ENCODE measurements around the gene ANKRD9. TPM values are rescaled to one million over a fixed set of nuclear protein-coding genes. Genes with fewer than 3 reads are reported as not detected.

The ANKRD9 gene
- polyA plus RNA-seq, 1 donor from 2014 or later: 1.5 TPM

- Histone ChIP-seq H3K36me3 (ENCODE audit: insufficient read depth, low read length) (no peaks in the 10 kb centered on the region), H3K9me2 (ENCODE audit: insufficient read depth, low read length) (no peaks in the 10 kb centered on the region), H3F3A (ENCODE audit: insufficient read depth, low read length, poor library complexity, severe bottlenecking) (no peaks in the 10 kb centered on the region), H3K9ac (ENCODE audit: low read length) (no peak overlapping the region), H3K27me3 (ENCODE audit: insufficient read depth, low read depth, low read length) (no peaks in the 10 kb centered on the region), H3K4me2 (ENCODE audit: low read length) (no peak overlapping the region), H4K20me1 (ENCODE audit: insufficient read depth) (no peaks in the 10 kb centered on the region), H3K27ac (ENCODE audit: low read length) (no peak overlapping the region), H3K4me3 (ENCODE audit: low read length) (no peak overlapping the region), H3K9me3 (ENCODE audit: low read length) (no peaks in the 10 kb centered on the region), H2AFZ (ENCODE audit: low read depth, low read length) (no peak overlapping the region), H3K79me2 (replicated peaks; ENCODE audit: insufficient read depth, low read length) (no peaks in the 10 kb centered on the region)
- TF ChIP-seq EZH2 (IDR thresholded peaks at IDR 0.05; ENCODE audit: borderline replicate concordance, insufficient read depth, low read length, poor library complexity, severe bottlenecking) (no peak), SMC3 (conservative IDR thresholded peaks at IDR 0.05; ENCODE audit: poor library complexity) (no peak)
These were observed 23.7 kb downstream of the ANKRD9 start for GRCh38 chr14:102485693-102486512.

- Histone ChIP-seq H3K79me2 (replicated peaks; ENCODE audit: insufficient read depth, low read length) (no peaks in the 10 kb centered on the region), H3K27me3 (ENCODE audit: insufficient read depth, low read depth, low read length) (no peaks in the 10 kb centered on the region), H3K27ac (ENCODE audit: low read length) (no peak overlapping the region), H3K9me3 (ENCODE audit: low read length) (no peaks in the 10 kb centered on the region), H4K20me1 (ENCODE audit: insufficient read depth) (no peaks in the 10 kb centered on the region), H2AFZ (ENCODE audit: low read depth, low read length) (no peak overlapping the region), H3K36me3 (ENCODE audit: insufficient read depth, low read length) (no peaks in the 10 kb centered on the region), H3K9ac (ENCODE audit: low read length) (no peak overlapping the region), H3K4me2 (ENCODE audit: low read length) (no peak overlapping the region), H3K9me2 (ENCODE audit: insufficient read depth, low read length) (no peaks in the 10 kb centered on the region), H3F3A (ENCODE audit: insufficient read depth, low read length, poor library complexity, severe bottlenecking) (no peaks in the 10 kb centered on the region), H3K4me3 (ENCODE audit: low read length) (no peak overlapping the region)
- no peak for TF ChIP-seq SMC3 (conservative IDR thresholded peaks at IDR 0.05; ENCODE audit: poor library complexity)
- TF ChIP-seq RAD21 (conservative IDR thresholded peaks at IDR 0.05): no peak
- no peak for TF ChIP-seq MXI1 (conservative IDR thresholded peaks at IDR 0.05; ENCODE audit: poor library complexity, severe bottlenecking)
- TF ChIP-seq TAF1 (IDR thresholded peaks at IDR 0.05; ENCODE audit: low read depth): no peak
- no peak for TF ChIP-seq POLR2AphosphoS5 (IDR thresholded peaks at IDR 0.05)
- TF ChIP-seq EZH2 (IDR thresholded peaks at IDR 0.05; ENCODE audit: borderline replicate concordance, insufficient read depth, low read length, poor library complexity, severe bottlenecking): no peak
- no peak for TF ChIP-seq EP300 (conservative IDR thresholded peaks at IDR 0.05; ENCODE audit: poor library complexity, severe bottlenecking)
- TF ChIP-seq CTCF (IDR thresholded peaks at IDR 0.05; ENCODE audit: poor library complexity, severe bottlenecking): no peak
These were observed 25.3 kb downstream of the ANKRD9 start for GRCh38 chr14:102484316-102484715.

- Histone ChIP-seq H3K27me3 (ENCODE audit: insufficient read depth, low read depth, low read length) (no peaks in the 10 kb centered on the region), H3K4me3 (ENCODE audit: low read length) (no peak overlapping the region), H4K20me1 (ENCODE audit: insufficient read depth) (no peaks in the 10 kb centered on the region), H2AFZ (ENCODE audit: low read depth, low read length) (no peak overlapping the region), H3F3A (ENCODE audit: insufficient read depth, low read length, poor library complexity, severe bottlenecking) (no peaks in the 10 kb centered on the region), H3K9ac (ENCODE audit: low read length) (no peak overlapping the region), H3K9me3 (ENCODE audit: low read length) (no peaks in the 10 kb centered on the region), H3K79me2 (replicated peaks; ENCODE audit: insufficient read depth, low read length) (no peaks in the 10 kb centered on the region), H3K4me2 (ENCODE audit: low read length) (no peak overlapping the region), H3K9me2 (ENCODE audit: insufficient read depth, low read length) (no peaks in the 10 kb centered on the region), H3K27ac (ENCODE audit: low read length) (no peak overlapping the region), H3K36me3 (ENCODE audit: insufficient read depth, low read length) (no peaks in the 10 kb centered on the region)
- TF ChIP-seq SMC3 (conservative IDR thresholded peaks at IDR 0.05; ENCODE audit: poor library complexity): no peak
- no peak for TF ChIP-seq RAD21 (conservative IDR thresholded peaks at IDR 0.05)
- no peak for TF ChIP-seq MXI1 (conservative IDR thresholded peaks at IDR 0.05; ENCODE audit: poor library complexity, severe bottlenecking)
- TF ChIP-seq TAF1 (IDR thresholded peaks at IDR 0.05; ENCODE audit: low read depth): no peak
- TF ChIP-seq POLR2AphosphoS5 (IDR thresholded peaks at IDR 0.05): no peak
These were observed 27.8 kb downstream of the ANKRD9 start for GRCh38 chr14:102481791-102482238.

Data from neural cell (in vitro differentiated cells).